SK-N-SH (cell line): Measurements from ENCODE around the gene MYRF. TPM values are rescaled to one million over a fixed set of nuclear protein-coding genes. Genes with fewer than 3 reads are reported as not detected.

ENCODE experiments used
- CTCF ChIA-PET: fragments of 300-600, 350-600 bp; formaldehyde crosslinking; extraction: SDS; loops from one replicate; lab custom pipeline; 2021; lab: Yijun Ruan, JAX
- POLR2A ChIA-PET: fragments of 350-600 bp; sonication (Branson Sonifier 250); formaldehyde crosslinking; extraction: SDS; loops from one replicate; lab custom pipeline; 2020; ENCODE audit warnings: antibody characterized with exemption, inconsistent platforms; lab: Yijun Ruan, JAX
- DNase-seq: peaks from one replicate; pipeline ENCODE4 v3.0.0; 2012
- H2AFZ ChIP-seq: fragments of 200-600 bp; sonication (generic); 2 replicates; pipeline ENCODE4 v1.8.1; 2016; ENCODE audit warnings: antibody characterized with exemption, mild to moderate bottlenecking, low read depth
- H3F3A ChIP-seq: fragments of 200-600 bp; sonication (generic); replicated peaks from 2 replicates; pipeline ENCODE3; 2016; ENCODE audit warnings: antibody characterized with exemption, mild to moderate bottlenecking; ENCODE audit not compliant: insufficient read depth
- H3K27ac ChIP-seq, 2 experiments: fragments of 200-500 bp in 1 of 2; fragments of 200-600 bp in 1 of 2; sonication (Bioruptor generic) in 1 of 2; sonication (generic), shearing (Covaris generic) in 1 of 2; 2 replicates each; pipeline versions ENCODE4 v1.5.1 to v1.6.1; 2014 to 2016; ENCODE audit warnings: low read depth in 2 of 2, inconsistent platforms in 1 of 2, low read length in 1 of 2, mild to moderate bottlenecking in 1 of 2, mixed read lengths in 1 of 2
- H3K27me3 ChIP-seq: fragments of 200-600 bp; sonication (generic), shearing (Covaris generic); 2 replicates; pipeline ENCODE4 v1.6.1; 2016; ENCODE audit warnings: mixed run types; ENCODE audit not compliant: insufficient read depth
- H3K36me3 ChIP-seq, 2 experiments: fragments of 200-500 bp in 1 of 2; fragments of 200-600 bp in 1 of 2; sonication (Bioruptor generic) in 1 of 2; sonication (generic) in 1 of 2; replicated peaks in 1 of 2; 2 replicates each; pipeline versions ENCODE3 to v1.5.1; 2014 to 2016; ENCODE audit warnings: low read length in 1 of 2, mild to moderate bottlenecking in 1 of 2; ENCODE audit not compliant: insufficient read depth in 2 of 2, control insufficient read depth in 1 of 2
- H3K4me1 ChIP-seq, 2 experiments: fragments of 200-500 bp in 1 of 2; fragments of 200-600 bp in 1 of 2; sonication (Bioruptor generic) in 1 of 2; sonication (generic), shearing (Covaris generic) in 1 of 2; 2 replicates each; pipeline versions ENCODE4 v1.5.1 to v1.6.1; 2014 to 2016; ENCODE audit warnings: low read depth in 1 of 2, low read length in 1 of 2, mixed run types in 1 of 2; ENCODE audit not compliant: insufficient read depth in 2 of 2, control insufficient read depth in 1 of 2
- H3K4me2 ChIP-seq: fragments of 200-600 bp; sonication (generic), shearing (Covaris generic); 2 replicates; pipeline ENCODE4 v1.6.1; 2017; ENCODE audit warnings: mixed run types
- H3K4me3 ChIP-seq, 2 experiments: fragments of 200-500 bp in 1 of 2; fragments of 200-600 bp in 1 of 2; sonication (Bioruptor generic) in 1 of 2; sonication (generic), shearing (Covaris generic) in 1 of 2; 2 replicates each; pipeline versions ENCODE4 v1.5.1 to v1.8.1; 2014 to 2016; ENCODE audit warnings: low read depth in 2 of 2, inconsistent platforms in 1 of 2, low read length in 1 of 2, mild to moderate bottlenecking in 1 of 2, mixed read lengths in 1 of 2, moderate library complexity in 1 of 2
- H3K79me2 ChIP-seq: fragments of 200-600 bp; sonication (generic); 2 replicates; pipeline ENCODE4 v1.8.1; 2017; ENCODE audit warnings: mild to moderate bottlenecking; ENCODE audit not compliant: insufficient read depth
- H3K9ac ChIP-seq: fragments of 200-600 bp; sonication (generic); 2 replicates; pipeline ENCODE4 v1.6.1; 2017; ENCODE audit warnings: mixed run types
- H3K9me2 ChIP-seq: fragments of 200-600 bp; sonication (generic); 2 replicates; pipeline ENCODE4 v1.6.1; 2017; ENCODE audit warnings: mixed run types
- H3K9me3 ChIP-seq: fragments of 200-600 bp; sonication (generic); 2 replicates; pipeline ENCODE4 v1.6.1; 2017; ENCODE audit warnings: mixed run types, mild to moderate bottlenecking, moderate library complexity
- H4K20me1 ChIP-seq: fragments of 200-600 bp; sonication (generic); 2 replicates; pipeline ENCODE4 v1.6.1; 2017; ENCODE audit warnings: mild to moderate bottlenecking, mixed run types; ENCODE audit not compliant: insufficient read depth
- EZH2phosphoT487 ChIP-seq: fragments of 200-600 bp; sonication (generic); IDR thresholded peaks from 2 replicates; pipeline ENCODE4 v1.6.1; 2017; ENCODE audit warnings: low read depth, mixed run types, mild to moderate bottlenecking, antibody characterized with exemption, moderate library complexity, borderline replicate concordance
- FOSL2 ChIP-seq: IDR thresholded peaks from 2 replicates; pipeline ENCODE4 v1.4.0; 2012; ENCODE audit warnings: low read depth, mild to moderate bottlenecking, moderate library complexity, borderline replicate concordance
- FOXJ3 ChIP-seq: sonication (generic); formaldehyde crosslinking; IDR thresholded peaks from 2 replicates; pipeline ENCODE4 v1.5.1; 2020; ENCODE audit warnings: mild to moderate bottlenecking, missing genetic modification reagents
- IRF3 ChIP-seq: fragments of 150-350 bp; IDR thresholded peaks from 2 replicates; pipeline ENCODE4 v1.6.1; 2016; ENCODE audit warnings: mild to moderate bottlenecking, low read depth, low read length
- JUND ChIP-seq: IDR thresholded peaks from 2 replicates; pipeline ENCODE4 v1.4.0; 2012
- NRF1 ChIP-seq: IDR thresholded peaks from 2 replicates; pipeline ENCODE4 v1.6.1; 2012; ENCODE audit warnings: low read depth, mild to moderate bottlenecking, low read length
- PBX3 ChIP-seq: IDR thresholded peaks from 2 replicates; pipeline ENCODE4; 2012
- RAD21 ChIP-seq: IDR thresholded peaks from 2 replicates; pipeline ENCODE4 v1.6.1; 2012; ENCODE audit warnings: mild to moderate bottlenecking, low read length
- RFX5 ChIP-seq: IDR thresholded peaks from 2 replicates; pipeline ENCODE4 v1.6.1; 2012; ENCODE audit warnings: mild to moderate bottlenecking, improper control_type of control experiment, low read length
- SIN3A ChIP-seq: IDR thresholded peaks from 2 replicates; pipeline ENCODE4 v1.6.1; 2012; ENCODE audit warnings: low read depth, mild to moderate bottlenecking, low read length, moderate library complexity, borderline replicate concordance
- SMC3 ChIP-seq: IDR thresholded peaks from 2 replicates; pipeline ENCODE4 v1.6.1; 2012; ENCODE audit warnings: low read depth, low read length, improper control_type of control experiment
- TAF1 ChIP-seq: IDR thresholded peaks from 2 replicates; pipeline ENCODE4 v1.6.1; 2012; ENCODE audit warnings: low read depth, mild to moderate bottlenecking, low read length, moderate library complexity, borderline replicate concordance
- TCF12 ChIP-seq: IDR thresholded peaks from 2 replicates; pipeline ENCODE4 v1.4.0; 2012
- TEAD4 ChIP-seq: IDR thresholded peaks from 2 replicates; pipeline ENCODE4 v1.4.0; 2012; ENCODE audit warnings: mild to moderate bottlenecking, borderline replicate concordance; ENCODE audit not compliant: insufficient read depth
- YY1 ChIP-seq: IDR thresholded peaks from 2 replicates; pipeline ENCODE4 v1.4.0; 2012; ENCODE audit warnings: low read depth, mild to moderate bottlenecking
- WGBS: methylation state at CpG from one replicate; pipeline ENCODE4 v1.1.6; 2017; ENCODE audit warnings: low lambda C conversion rate; 5-methylcytosine and 5-hydroxymethylcytosine counted together
- polyA plus RNA-seq, 3 experiments: library from polyadenylated mRNA; depleted of rRNA; stranded (reverse); fragments of >200 nt; gene quantifications; 2 replicates each; pipeline ENCODE4 v1.2.3, GENCODE V29; 2012
- TF ChIP-seq, protein P1 (sequence below): fragments of 200-600 bp; sonication (generic); IDR thresholded peaks from 2 replicates; pipeline ENCODE4 v1.6.1; 2017; ENCODE audit warnings: antibody characterized with exemption, mild to moderate bottlenecking, moderate library complexity
- TF ChIP-seq, protein P2 (sequence below): IDR thresholded peaks from 2 replicates; pipeline ENCODE4 v1.4.0; 2012; ENCODE audit warnings: low read depth
- TF ChIP-seq, protein P3 (sequence below): IDR thresholded peaks from 2 replicates; pipeline ENCODE4 v1.4.0; 2012; ENCODE audit warnings: low read depth, borderline replicate concordance
- TF ChIP-seq, protein P4 (sequence below): IDR thresholded peaks from 2 replicates; pipeline ENCODE4 v1.4.0; 2012; ENCODE audit warnings: low read depth, borderline replicate concordance
- TF ChIP-seq, protein P5 (sequence below): fragments of 150-350 bp; IDR thresholded peaks from 2 replicates; pipeline ENCODE4 v1.6.1; 2017; ENCODE audit warnings: antibody characterized with exemption, low read length, low read depth, borderline replicate concordance

MYRF gene
- polyA plus RNA-seq, 1 of the 3 experiments (the other 2 are of a cell fraction): 2.8 TPM

GRCh38 chr11:61710019-61710418, 42.4 kb upstream of the MYRF start:
- H3F3A ChIP-seq: no peaks in the 10 kb centered on the region
- H3K79me2 ChIP-seq: no peaks in the 10 kb centered on the region
- H3K36me3 ChIP-seq: no peaks in the 10 kb centered on the region
- H3K9me2 ChIP-seq: no peaks in the 10 kb centered on the region
- no peak overlapping the region for H3K27ac ChIP-seq
- no peak overlapping the region for H3K9ac ChIP-seq
- no peak for DNase-seq
- 91% methylated on average over 6 of the region's 7 CpGs for WGBS
- CTCF ChIA-PET: interaction anchor here (0.9 to 2.2 kb wide), 5 partner anchors 8 to 193 kb away, joined by 3 to 8 read pairs (median 4); no protein-coding TSS in a partner anchor
- TF ChIP-seq FOSL2 (no peak), NRF1 (no peak), IRF3 (no peak), TAF1 (no peak), RFX5 (no peak), SMC3 (no peak), SIN3A (no peak), FOXJ3 (CRISPR knock-in tag) (no peak), RAD21 (no peak), EZH2phosphoT487 (no peak), TCF12 (no peak), PBX3 (no peak), TEAD4 (no peak), JUND (no peak), YY1 (no peak)
- TF ChIP-seq, protein P1, sequence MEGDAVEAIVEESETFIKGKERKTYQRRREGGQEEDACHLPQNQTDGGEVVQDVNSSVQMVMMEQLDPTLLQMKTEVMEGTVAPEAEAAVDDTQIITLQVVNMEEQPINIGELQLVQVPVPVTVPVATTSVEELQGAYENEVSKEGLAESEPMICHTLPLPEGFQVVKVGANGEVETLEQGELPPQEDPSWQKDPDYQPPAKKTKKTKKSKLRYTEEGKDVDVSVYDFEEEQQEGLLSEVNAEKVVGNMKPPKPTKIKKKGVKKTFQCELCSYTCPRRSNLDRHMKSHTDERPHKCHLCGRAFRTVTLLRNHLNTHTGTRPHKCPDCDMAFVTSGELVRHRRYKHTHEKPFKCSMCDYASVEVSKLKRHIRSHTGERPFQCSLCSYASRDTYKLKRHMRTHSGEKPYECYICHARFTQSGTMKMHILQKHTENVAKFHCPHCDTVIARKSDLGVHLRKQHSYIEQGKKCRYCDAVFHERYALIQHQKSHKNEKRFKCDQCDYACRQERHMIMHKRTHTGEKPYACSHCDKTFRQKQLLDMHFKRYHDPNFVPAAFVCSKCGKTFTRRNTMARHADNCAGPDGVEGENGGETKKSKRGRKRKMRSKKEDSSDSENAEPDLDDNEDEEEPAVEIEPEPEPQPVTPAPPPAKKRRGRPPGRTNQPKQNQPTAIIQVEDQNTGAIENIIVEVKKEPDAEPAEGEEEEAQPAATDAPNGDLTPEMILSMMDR: no peak
- TF ChIP-seq, protein P2, sequence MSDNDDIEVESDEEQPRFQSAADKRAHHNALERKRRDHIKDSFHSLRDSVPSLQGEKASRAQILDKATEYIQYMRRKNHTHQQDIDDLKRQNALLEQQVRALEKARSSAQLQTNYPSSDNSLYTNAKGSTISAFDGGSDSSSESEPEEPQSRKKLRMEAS: no peak
- TF ChIP-seq, protein P3, sequence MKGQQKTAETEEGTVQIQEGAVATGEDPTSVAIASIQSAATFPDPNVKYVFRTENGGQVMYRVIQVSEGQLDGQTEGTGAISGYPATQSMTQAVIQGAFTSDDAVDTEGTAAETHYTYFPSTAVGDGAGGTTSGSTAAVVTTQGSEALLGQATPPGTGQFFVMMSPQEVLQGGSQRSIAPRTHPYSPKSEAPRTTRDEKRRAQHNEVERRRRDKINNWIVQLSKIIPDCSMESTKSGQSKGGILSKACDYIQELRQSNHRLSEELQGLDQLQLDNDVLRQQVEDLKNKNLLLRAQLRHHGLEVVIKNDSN: no peak
- TF ChIP-seq, protein P4, sequence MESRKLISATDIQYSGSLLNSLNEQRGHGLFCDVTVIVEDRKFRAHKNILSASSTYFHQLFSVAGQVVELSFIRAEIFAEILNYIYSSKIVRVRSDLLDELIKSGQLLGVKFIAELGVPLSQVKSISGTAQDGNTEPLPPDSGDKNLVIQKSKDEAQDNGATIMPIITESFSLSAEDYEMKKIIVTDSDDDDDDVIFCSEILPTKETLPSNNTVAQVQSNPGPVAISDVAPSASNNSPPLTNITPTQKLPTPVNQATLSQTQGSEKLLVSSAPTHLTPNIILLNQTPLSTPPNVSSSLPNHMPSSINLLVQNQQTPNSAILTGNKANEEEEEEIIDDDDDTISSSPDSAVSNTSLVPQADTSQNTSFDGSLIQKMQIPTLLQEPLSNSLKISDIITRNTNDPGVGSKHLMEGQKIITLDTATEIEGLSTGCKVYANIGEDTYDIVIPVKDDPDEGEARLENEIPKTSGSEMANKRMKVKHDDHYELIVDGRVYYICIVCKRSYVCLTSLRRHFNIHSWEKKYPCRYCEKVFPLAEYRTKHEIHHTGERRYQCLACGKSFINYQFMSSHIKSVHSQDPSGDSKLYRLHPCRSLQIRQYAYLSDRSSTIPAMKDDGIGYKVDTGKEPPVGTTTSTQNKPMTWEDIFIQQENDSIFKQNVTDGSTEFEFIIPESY: no peak
- TF ChIP-seq, protein P5, sequence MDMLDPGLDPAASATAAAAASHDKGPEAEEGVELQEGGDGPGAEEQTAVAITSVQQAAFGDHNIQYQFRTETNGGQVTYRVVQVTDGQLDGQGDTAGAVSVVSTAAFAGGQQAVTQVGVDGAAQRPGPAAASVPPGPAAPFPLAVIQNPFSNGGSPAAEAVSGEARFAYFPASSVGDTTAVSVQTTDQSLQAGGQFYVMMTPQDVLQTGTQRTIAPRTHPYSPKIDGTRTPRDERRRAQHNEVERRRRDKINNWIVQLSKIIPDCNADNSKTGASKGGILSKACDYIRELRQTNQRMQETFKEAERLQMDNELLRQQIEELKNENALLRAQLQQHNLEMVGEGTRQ: no peak
- H3K9me3 ChIP-seq: no peaks in the 10 kb centered on the region
- no peak overlapping the region for H3K4me3 ChIP-seq
- no peaks in the 10 kb centered on the region for H3K27me3 ChIP-seq
- no peaks in the 10 kb centered on the region for H4K20me1 ChIP-seq
- H2AFZ ChIP-seq: no peak overlapping the region
- H3K4me1 ChIP-seq: peaks cover 0 to 18% of the 10 kb centered on the region in 2 experiments; a peak in 1 of 4 replicates
- H3K4me2 ChIP-seq: no peak overlapping the region
- POLR2A ChIA-PET: interaction anchor here (0.6 to 1.3 kb wide), 3 partner anchors 8 to 998 kb away, joined by 3 to 5 read pairs (median 3); partner anchors contain the start of gene GNG3
